Loucy (cell line): ENCODE results near the gene SPDEF.

Source experiments
- H2AFZ ChIP-seq: fragments of 200-600 bp; sonication (generic); 2 replicates; pipeline ENCODE4 v1.6.0; 2016; ENCODE audit warnings: antibody characterized with exemption, mild to moderate bottlenecking, low read length, moderate library complexity
- H3F3A ChIP-seq: fragments of 200-600 bp; 2 replicates; pipeline ENCODE4 v1.6.0; 2016; ENCODE audit warnings: antibody characterized with exemption, low read depth, mild to moderate bottlenecking
- H3K27me3 ChIP-seq: fragments of 200-600 bp; sonication (generic); 2 replicates; pipeline ENCODE4 v1.6.1; 2014; ENCODE audit warnings: low read length, mild to moderate bottlenecking; ENCODE audit not compliant: insufficient read depth, poor library complexity, severe bottlenecking
- H3K36me3 ChIP-seq: fragments of 200-600 bp; sonication (generic); 2 replicates; pipeline ENCODE4 v1.6.1; 2016; ENCODE audit warnings: low read length; ENCODE audit not compliant: insufficient read depth
- H3K4me1 ChIP-seq: fragments of 200-600 bp; sonication (generic); 2 replicates; pipeline ENCODE4 v1.5.1; 2014; ENCODE audit warnings: low read length, mild to moderate bottlenecking; ENCODE audit not compliant: insufficient read depth, poor library complexity, severe bottlenecking
- H3K4me2 ChIP-seq: fragments of 200-600 bp; sonication (generic); 2 replicates; pipeline ENCODE4 v1.6.0; 2014; ENCODE audit warnings: antibody characterized with exemption, low read length, low read depth, mild to moderate bottlenecking; ENCODE audit not compliant: poor library complexity, severe bottlenecking
- H3K4me3 ChIP-seq: fragments of 200-600 bp; sonication (generic); 2 replicates; pipeline ENCODE4 v1.5.1; 2014; ENCODE audit warnings: low read length, mild to moderate bottlenecking, mixed read lengths; ENCODE audit not compliant: poor library complexity, severe bottlenecking
- H3K79me2 ChIP-seq: fragments of 200-600 bp; sonication (generic); 2 replicates; pipeline ENCODE4 v1.6.1; 2014; ENCODE audit warnings: low read length; ENCODE audit not compliant: insufficient read depth
- H3K9ac ChIP-seq: fragments of 200-600 bp; sonication (generic); 2 replicates; pipeline ENCODE4 v1.6.0; 2014; ENCODE audit warnings: mild to moderate bottlenecking, low read depth, low read length, moderate library complexity; ENCODE audit not compliant: poor library complexity, severe bottlenecking
- H3K9me2 ChIP-seq: fragments of 200-600 bp; sonication (generic); replicated peaks from 2 replicates; pipeline ENCODE4 v1.6.1; 2016; ENCODE audit warnings: low read depth, low read length, mixed read lengths
- H3K9me3 ChIP-seq: fragments of 200-600 bp; sonication (generic); 2 replicates; pipeline ENCODE4 v1.6.1; 2014; ENCODE audit warnings: mild to moderate bottlenecking, antibody characterized with exemption, low read length, low read depth; ENCODE audit not compliant: insufficient read depth
- H4K20me1 ChIP-seq: fragments of 200-600 bp; sonication (generic); 2 replicates; pipeline ENCODE4 v1.6.0; 2014; ENCODE audit warnings: antibody characterized with exemption, low read length, mild to moderate bottlenecking; ENCODE audit not compliant: insufficient read depth, poor library complexity, severe bottlenecking
- EZH2phosphoT487 ChIP-seq: fragments of 200-600 bp; IDR thresholded peaks from 2 replicates; pipeline ENCODE4 v1.6.1; 2018; ENCODE audit warnings: antibody characterized with exemption, mild to moderate bottlenecking, moderate library complexity, borderline replicate concordance
- TF ChIP-seq, protein P1 (sequence below): fragments of 200-600 bp; sonication (generic); conservative IDR thresholded peaks from 2 replicates; pipeline ENCODE4 v1.5.1; 2014; ENCODE audit warnings: mild to moderate bottlenecking, antibody characterized with exemption, low read length

The SPDEF gene

DNA sequence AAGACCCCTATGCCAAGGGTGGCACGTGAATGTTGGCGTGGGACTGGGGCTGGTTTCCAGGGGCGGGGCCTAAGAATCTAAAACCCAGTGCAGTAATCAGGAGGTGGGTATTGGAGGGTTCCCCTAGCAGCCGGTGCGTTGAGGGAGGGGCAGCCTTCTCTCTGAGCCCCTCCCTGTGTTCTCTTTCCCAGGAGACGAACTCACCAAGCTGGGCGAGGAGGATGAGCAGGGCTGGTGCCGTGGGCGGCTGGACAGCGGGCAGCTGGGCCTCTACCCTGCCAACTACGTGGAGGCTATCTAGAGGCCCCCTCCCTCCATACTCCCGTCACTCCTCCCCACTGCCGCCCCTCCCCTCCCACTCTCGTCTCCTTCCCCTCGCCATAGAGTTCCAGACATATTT is 23.9 kb downstream of the SPDEF start:
- Histone ChIP-seq H3K9me2 (no peaks in the 10 kb centered on the region), H3K9me3 (no peaks in the 10 kb centered on the region), H3F3A (no peaks in the 10 kb centered on the region), H3K27me3 (no peaks in the 10 kb centered on the region), H3K36me3 (no peaks in the 10 kb centered on the region), H4K20me1 (no peaks in the 10 kb centered on the region), H2AFZ (no peak overlapping the region), H3K4me2 (no peak overlapping the region), H3K4me1 (no peaks in the 10 kb centered on the region), H3K4me3 (no peak overlapping the region), H3K79me2 (no peaks in the 10 kb centered on the region), H3K9ac (no peak overlapping the region)
- TF ChIP-seq, protein P1, sequence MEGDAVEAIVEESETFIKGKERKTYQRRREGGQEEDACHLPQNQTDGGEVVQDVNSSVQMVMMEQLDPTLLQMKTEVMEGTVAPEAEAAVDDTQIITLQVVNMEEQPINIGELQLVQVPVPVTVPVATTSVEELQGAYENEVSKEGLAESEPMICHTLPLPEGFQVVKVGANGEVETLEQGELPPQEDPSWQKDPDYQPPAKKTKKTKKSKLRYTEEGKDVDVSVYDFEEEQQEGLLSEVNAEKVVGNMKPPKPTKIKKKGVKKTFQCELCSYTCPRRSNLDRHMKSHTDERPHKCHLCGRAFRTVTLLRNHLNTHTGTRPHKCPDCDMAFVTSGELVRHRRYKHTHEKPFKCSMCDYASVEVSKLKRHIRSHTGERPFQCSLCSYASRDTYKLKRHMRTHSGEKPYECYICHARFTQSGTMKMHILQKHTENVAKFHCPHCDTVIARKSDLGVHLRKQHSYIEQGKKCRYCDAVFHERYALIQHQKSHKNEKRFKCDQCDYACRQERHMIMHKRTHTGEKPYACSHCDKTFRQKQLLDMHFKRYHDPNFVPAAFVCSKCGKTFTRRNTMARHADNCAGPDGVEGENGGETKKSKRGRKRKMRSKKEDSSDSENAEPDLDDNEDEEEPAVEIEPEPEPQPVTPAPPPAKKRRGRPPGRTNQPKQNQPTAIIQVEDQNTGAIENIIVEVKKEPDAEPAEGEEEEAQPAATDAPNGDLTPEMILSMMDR: no peak
- TF ChIP-seq EZH2phosphoT487: no peak

DNA sequence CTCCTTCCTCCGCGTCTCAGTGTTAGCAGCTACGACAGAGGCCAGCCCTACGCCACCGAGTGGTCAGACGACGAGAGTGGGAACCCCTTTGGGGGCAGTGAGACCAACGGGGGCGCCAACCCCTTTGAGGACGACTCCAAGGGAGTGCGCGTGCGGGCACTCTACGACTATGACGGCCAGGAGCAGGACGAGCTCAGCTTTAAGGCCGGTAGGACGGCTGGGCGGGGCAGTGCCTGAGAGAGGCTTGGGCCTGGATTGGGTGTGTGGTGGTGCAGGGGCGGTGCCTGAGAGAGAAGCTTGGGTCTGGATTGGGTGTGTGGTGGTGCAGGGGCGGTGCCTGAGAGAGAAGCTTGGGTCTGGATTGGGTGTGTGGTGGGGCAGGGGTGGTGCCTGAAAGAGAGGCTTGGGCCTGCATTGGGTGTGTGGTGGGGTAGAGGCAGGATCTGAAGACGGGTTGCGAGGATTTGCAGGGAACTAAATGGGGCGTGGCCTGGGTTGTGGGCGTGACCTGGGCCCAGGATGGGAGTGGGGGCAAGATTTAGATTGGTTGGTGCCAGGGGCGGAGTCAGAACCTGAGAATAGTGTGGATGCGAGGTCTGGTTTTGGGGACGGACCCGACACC is 24.4 kb downstream of the SPDEF start:
- no peak overlapping the region for H3K4me2 ChIP-seq
- H3K27me3 ChIP-seq: no peaks in the 10 kb centered on the region
- no peaks in the 10 kb centered on the region for H3F3A ChIP-seq
- H3K79me2 ChIP-seq: no peaks in the 10 kb centered on the region
- H3K9ac ChIP-seq: no peak overlapping the region
- H3K9me3 ChIP-seq: no peaks in the 10 kb centered on the region
- H3K9me2 ChIP-seq: no peaks in the 10 kb centered on the region
- TF ChIP-seq, protein P1: no peak
- no peak for TF ChIP-seq EZH2phosphoT487
- no peak overlapping the region for H3K4me3 ChIP-seq
- no peaks in the 10 kb centered on the region for H4K20me1 ChIP-seq
- H3K36me3 ChIP-seq: no peaks in the 10 kb centered on the region
- H3K4me1 ChIP-seq: no peaks in the 10 kb centered on the region
- H2AFZ ChIP-seq: no peak overlapping the region

DNA sequence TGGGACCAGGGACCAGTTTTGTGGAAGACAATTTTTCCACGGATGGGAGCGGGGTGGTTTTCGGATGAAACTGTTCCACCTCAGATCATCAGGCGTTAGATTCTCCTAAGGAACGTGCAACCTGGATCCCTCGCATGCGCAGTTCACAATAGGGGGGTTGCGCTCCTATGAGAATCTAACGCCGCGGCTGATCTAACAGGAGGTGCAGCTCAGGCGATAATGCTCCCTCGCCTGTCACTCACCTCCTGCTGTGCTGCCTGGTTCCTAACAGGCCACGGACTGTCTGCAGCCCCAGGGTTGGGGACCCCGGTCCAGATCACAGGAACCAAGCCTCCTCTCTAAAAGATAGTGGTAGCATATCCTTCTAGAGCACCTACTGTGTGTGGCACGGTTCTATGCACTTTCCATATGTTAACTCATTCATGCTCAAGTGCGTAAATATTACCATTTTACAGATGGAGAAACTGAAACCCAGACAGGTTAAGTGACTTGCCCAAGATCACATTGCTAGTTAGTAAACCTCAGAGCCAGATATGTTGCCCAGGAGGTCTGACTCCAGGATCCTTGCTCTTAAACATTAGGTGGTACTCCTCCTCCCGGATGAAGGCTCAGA is 25.3 kb downstream of the SPDEF start:
- no peaks in the 10 kb centered on the region for H3K4me1 ChIP-seq
- TF ChIP-seq, protein P1: no peak
- no peak for TF ChIP-seq EZH2phosphoT487
- no peak overlapping the region for H2AFZ ChIP-seq
- no peaks in the 10 kb centered on the region for H3K9me2 ChIP-seq
- H3K36me3 ChIP-seq: no peaks in the 10 kb centered on the region
- no peaks in the 10 kb centered on the region for H3K9me3 ChIP-seq
- H3K4me2 ChIP-seq: no peak overlapping the region
- H3K4me3 ChIP-seq: no peak overlapping the region
- no peaks in the 10 kb centered on the region for H3K27me3 ChIP-seq
- H4K20me1 ChIP-seq: no peaks in the 10 kb centered on the region
- H3K79me2 ChIP-seq: no peaks in the 10 kb centered on the region
- no peak overlapping the region for H3K9ac ChIP-seq
- H3F3A ChIP-seq: no peaks in the 10 kb centered on the region
